ENCODE measurements around the gene NBPF4.
"Not testable (repeated sequence)": the region's sequence is repeated elsewhere in the genome, so short reads cannot be mapped to it uniquely, and the experiment has no call there.

The NBPF4 gene

DNA sequence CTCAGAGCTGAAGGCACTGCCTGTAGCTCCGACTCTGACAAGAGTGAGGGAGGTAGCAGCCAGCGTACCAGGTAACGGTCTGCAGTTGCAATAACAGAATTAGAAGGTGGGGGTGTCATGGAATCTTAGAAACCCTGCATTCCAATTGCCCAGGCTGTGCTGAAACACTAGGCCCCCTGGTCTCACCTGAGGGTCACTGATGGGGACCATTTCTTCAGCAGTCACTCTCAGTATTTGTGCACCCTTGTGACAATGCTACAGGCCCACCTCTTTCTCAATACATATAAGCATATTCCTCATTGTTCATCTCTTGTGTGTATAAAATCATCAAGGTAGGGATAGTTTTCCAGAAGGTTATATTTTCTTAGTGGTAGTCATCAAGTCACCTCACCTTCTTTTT lies at the start of gene NBPF4:
Gene NBPF4 (minus strand): TSS at position 101 of the 400 bp plus-strand sequence. CDS start 315 bp downstream, outside the sequence.
- not testable (repeated sequence) for H3K4me1 ChIP-seq; H3K27ac ChIP-seq; H2AFZ ChIP-seq; H3K9ac ChIP-seq; H3K4me2 ChIP-seq (ENCODE audit: low read length); H3K79me2 ChIP-seq; H3K36me3 ChIP-seq (ENCODE audit: control insufficient read depth, insufficient read depth, low read length); H3K27me3 ChIP-seq (ENCODE audit: control insufficient read depth, insufficient read depth, low read length); H3K9me3 ChIP-seq (ENCODE audit: control insufficient read depth, low read length); H3K4me3 ChIP-seq (ENCODE audit: low read depth, low read length)

DNA sequence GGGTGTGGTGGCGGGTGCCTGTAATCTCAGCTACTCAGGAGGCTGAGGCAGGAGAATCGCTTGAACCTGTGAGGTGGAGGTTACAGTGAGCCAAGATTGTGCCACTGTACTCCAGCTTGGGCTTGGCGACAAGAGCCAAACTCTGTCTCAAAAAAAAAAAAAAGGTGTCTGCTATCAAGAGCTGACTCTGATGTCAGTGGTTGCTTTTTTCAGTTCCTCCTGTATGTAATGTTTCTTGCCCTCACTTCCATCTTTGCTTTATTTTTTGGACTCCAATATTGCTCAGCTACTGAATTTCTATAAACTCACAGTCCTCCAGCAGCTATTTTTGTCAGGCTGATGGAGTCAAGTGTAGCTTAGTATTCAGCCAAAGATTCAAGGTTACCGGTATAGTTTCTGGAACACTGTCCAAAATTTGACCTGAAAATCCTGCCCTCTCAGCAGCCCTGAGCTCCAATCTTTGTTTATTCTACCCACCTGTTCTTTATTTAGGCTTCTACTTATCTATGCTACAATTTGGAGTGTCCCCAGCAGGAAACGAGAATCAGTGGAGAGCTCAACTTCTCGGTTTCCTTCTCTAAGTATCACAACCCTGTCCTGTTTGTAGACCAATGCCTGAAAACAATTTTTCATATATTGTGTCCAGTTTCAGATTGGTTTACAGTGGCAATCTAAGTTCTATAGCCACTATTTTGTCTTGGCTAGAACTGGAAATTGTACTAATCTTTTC lies 38.8 kb upstream of the NBPF4 start:
- not testable (repeated sequence) for H3K9me3 ChIP-seq (ENCODE audit: control insufficient read depth, low read length); H3K79me2 ChIP-seq; H3K27ac ChIP-seq; H3K36me3 ChIP-seq (ENCODE audit: control insufficient read depth, insufficient read depth, low read length); H3K4me2 ChIP-seq (ENCODE audit: low read length); H3K9ac ChIP-seq; H2AFZ ChIP-seq; H3K4me1 ChIP-seq; H3K4me3 ChIP-seq (ENCODE audit: low read depth, low read length); H3K27me3 ChIP-seq (ENCODE audit: control insufficient read depth, insufficient read depth, low read length)

- H3K36me3 ChIP-seq (ENCODE audit: control insufficient read depth, insufficient read depth, low read length); H3K4me2 ChIP-seq (ENCODE audit: low read length); H3K4me1 ChIP-seq; H3K4me3 ChIP-seq (ENCODE audit: low read depth, low read length); H3K79me2 ChIP-seq; H3K27ac ChIP-seq; H3K9me3 ChIP-seq (ENCODE audit: control insufficient read depth, low read length); H3K9ac ChIP-seq; H3K27me3 ChIP-seq (ENCODE audit: control insufficient read depth, insufficient read depth, low read length); H2AFZ ChIP-seq: not testable (repeated sequence)
Measured at GRCh38 chr1:108272485-108273327, 28.8 kb upstream of the NBPF4 start.

GRCh38 chr1:108267097-108267496 lies 23.2 kb upstream of the NBPF4 start:
- H2AFZ ChIP-seq; H3K4me2 ChIP-seq (ENCODE audit: low read length); H3K9ac ChIP-seq; H3K9me3 ChIP-seq (ENCODE audit: control insufficient read depth, low read length); H3K27me3 ChIP-seq (ENCODE audit: control insufficient read depth, insufficient read depth, low read length); H3K4me1 ChIP-seq; H3K27ac ChIP-seq; H3K4me3 ChIP-seq (ENCODE audit: low read depth, low read length); H3K36me3 ChIP-seq (ENCODE audit: control insufficient read depth, insufficient read depth, low read length); H3K79me2 ChIP-seq: not testable (repeated sequence)

DNA sequence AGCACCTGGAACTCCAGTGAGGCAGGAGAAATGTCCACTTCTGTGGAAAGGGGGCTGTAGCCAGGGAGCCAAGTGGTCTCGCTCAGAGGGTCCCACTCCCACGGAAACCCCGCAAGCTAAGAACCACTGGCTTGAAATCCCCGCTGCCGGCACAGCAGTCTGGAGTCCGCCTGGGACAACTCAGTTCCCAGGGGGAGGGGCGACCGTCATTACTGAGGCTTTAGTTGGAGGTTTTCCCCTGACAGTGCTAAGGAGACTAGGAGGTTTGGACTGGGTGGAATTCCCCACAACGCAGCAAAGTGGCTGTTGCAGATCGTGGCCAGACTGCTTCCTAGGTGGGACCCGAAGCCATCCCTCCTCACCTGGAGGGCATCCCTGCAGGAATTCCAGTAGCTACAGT lies 18.1 kb upstream of the NBPF4 start:
- H3K4me1 ChIP-seq: not testable (repeated sequence)

DNA sequence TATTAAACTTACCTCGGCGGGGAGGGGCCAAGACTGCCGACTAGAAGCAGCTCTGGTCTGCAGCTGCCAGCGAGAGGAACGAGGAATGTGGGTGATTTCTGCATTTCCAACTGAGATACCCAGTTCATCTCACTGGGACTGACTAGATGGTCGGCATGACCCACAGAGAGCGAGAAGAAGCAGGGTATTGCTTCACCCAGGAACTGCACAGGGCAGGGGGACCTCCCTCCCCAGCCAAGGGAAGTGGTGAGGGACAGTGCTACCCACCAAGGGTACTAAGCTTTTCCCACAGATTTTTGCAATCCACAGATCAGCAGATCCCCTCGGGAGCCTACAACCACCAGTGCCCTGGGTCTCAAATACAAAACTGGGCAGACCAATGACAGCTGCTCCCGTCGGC lies 17.6 kb upstream of the NBPF4 start:
- H3K79me2 ChIP-seq; H3K9ac ChIP-seq; H3K4me2 ChIP-seq (ENCODE audit: low read length); H3K27ac ChIP-seq; H2AFZ ChIP-seq; H3K4me3 ChIP-seq (ENCODE audit: low read depth, low read length); H3K27me3 ChIP-seq (ENCODE audit: control insufficient read depth, insufficient read depth, low read length); H3K4me1 ChIP-seq; H3K9me3 ChIP-seq (ENCODE audit: control insufficient read depth, low read length); H3K36me3 ChIP-seq (ENCODE audit: control insufficient read depth, insufficient read depth, low read length): not testable (repeated sequence)

More for the DNA sequence above, 18.1 kb upstream of the NBPF4 start:
- not testable (repeated sequence) for H3K27ac ChIP-seq; H3K27me3 ChIP-seq (ENCODE audit: control insufficient read depth, insufficient read depth, low read length); H3K9me3 ChIP-seq (ENCODE audit: control insufficient read depth, low read length); H3K79me2 ChIP-seq; H2AFZ ChIP-seq; H3K4me3 ChIP-seq (ENCODE audit: low read depth, low read length); H3K9ac ChIP-seq; H3K36me3 ChIP-seq (ENCODE audit: control insufficient read depth, insufficient read depth, low read length); H3K4me2 ChIP-seq (ENCODE audit: low read length)

DNA sequence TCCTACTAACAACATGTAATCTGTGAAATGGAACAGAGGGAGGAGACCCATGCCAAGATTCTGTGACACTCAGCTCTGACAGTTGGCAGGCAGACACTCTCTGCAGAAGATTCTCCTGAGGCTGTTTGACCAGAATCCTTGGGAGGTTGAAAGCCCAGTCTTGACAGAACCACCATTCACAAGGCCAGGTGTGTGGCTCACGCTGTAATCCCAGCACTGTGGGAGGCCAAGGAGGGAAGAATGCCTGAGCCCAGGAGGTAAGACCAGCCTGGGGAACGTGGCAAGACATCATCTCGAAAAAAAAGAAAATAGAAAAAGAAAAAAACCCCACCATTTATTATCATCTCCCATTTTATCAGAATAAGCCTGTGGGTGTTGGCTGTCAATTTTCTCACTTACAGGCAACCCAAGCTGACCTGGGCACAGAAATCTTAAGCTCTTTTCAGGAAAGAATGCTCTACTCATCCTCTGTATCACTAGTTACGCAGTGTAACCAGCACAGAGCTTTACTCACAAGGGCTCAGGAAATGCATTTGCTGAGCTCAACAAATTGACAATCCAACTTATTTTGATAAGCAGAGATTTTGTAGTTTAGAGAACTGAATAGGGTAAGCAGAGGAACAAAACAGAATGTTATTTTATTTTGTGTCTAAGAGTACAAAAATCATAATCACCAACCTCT lies 16.8 kb upstream of the NBPF4 start:
- not testable (repeated sequence) for H3K27me3 ChIP-seq (ENCODE audit: control insufficient read depth, insufficient read depth, low read length); H3K79me2 ChIP-seq; H3K4me1 ChIP-seq; H3K9me3 ChIP-seq (ENCODE audit: control insufficient read depth, low read length); H3K36me3 ChIP-seq (ENCODE audit: control insufficient read depth, insufficient read depth, low read length); H2AFZ ChIP-seq; H3K27ac ChIP-seq; H3K9ac ChIP-seq; H3K4me3 ChIP-seq (ENCODE audit: low read depth, low read length); H3K4me2 ChIP-seq (ENCODE audit: low read length)

DNA sequence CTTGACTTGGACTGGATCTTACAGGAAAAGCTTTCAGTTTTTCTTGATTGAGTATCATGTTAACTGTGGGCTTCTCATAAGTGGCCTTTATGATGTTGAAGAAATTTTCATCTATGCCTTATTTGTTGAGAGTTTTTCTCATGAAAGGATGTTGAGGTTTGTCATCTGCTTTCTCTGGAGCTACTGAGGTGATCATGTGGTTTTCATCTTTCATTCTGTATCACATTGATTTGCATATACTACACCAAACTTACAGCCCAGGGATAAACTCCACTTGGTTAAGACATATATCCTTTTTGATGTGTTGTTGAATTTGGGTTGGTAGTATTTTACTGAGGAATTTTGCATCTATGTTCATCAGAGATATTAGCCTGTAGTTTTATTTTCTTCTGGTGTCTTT lies 11.6 kb upstream of the NBPF4 start:
- H3K27me3 ChIP-seq (ENCODE audit: control insufficient read depth, insufficient read depth, low read length); H3K79me2 ChIP-seq; H3K9me3 ChIP-seq (ENCODE audit: control insufficient read depth, low read length); H3K9ac ChIP-seq; H3K4me2 ChIP-seq (ENCODE audit: low read length); H3K4me3 ChIP-seq (ENCODE audit: low read depth, low read length); H2AFZ ChIP-seq; H3K27ac ChIP-seq; H3K36me3 ChIP-seq (ENCODE audit: control insufficient read depth, insufficient read depth, low read length); H3K4me1 ChIP-seq: not testable (repeated sequence)

DNA sequence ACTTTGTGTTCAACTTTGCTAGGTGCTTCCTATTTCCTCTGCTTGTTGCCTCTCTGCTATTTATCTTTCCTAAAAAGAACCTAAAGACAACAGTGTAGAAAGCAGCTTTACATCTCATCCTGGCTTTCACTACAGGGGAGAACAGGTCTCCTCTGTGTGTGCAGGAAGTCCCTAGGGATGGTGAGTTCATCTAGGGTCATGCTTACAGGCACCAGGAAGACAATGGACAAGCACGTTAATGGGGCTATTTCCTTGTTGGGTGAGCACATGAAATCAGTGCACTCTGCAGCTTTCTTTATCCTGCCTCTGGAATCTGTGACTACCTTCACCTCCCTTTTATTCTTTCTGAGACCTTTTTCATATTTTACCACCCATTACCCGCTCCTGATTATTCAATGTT lies 4.5 kb downstream of the NBPF4 start:
- H3K9ac ChIP-seq; H3K4me3 ChIP-seq (ENCODE audit: low read depth, low read length); H2AFZ ChIP-seq; H3K36me3 ChIP-seq (ENCODE audit: control insufficient read depth, insufficient read depth, low read length); H3K79me2 ChIP-seq; H3K27ac ChIP-seq; H3K4me1 ChIP-seq; H3K27me3 ChIP-seq (ENCODE audit: control insufficient read depth, insufficient read depth, low read length); H3K9me3 ChIP-seq (ENCODE audit: control insufficient read depth, low read length); H3K4me2 ChIP-seq (ENCODE audit: low read length): not testable (repeated sequence)

DNA sequence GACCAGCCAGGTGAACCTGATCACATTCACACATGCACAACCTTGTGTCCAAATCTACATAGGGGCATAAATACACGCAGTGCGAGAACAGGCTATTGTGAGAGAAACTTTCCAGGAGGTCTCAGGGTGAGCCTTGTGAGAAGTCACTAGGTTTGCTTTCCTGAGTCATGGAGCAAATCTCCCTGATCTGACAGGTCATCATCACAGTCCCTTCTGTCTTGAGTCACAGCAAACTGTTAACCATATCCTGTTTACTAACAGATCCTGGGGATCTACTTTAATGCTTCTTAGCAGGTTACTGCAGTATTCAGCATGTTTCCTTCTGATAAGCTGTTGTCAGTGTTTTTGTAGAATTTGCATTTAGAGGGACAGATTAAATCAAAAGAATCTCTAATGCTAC lies 8.6 kb downstream of the NBPF4 start:
- not testable (repeated sequence) for H3K4me2 ChIP-seq (ENCODE audit: low read length); H3K27ac ChIP-seq; H3K4me3 ChIP-seq (ENCODE audit: low read depth, low read length); H3K79me2 ChIP-seq; H2AFZ ChIP-seq; H3K36me3 ChIP-seq (ENCODE audit: control insufficient read depth, insufficient read depth, low read length); H3K9ac ChIP-seq; H3K9me3 ChIP-seq (ENCODE audit: control insufficient read depth, low read length); H3K4me1 ChIP-seq; H3K27me3 ChIP-seq (ENCODE audit: control insufficient read depth, insufficient read depth, low read length)

DNA sequence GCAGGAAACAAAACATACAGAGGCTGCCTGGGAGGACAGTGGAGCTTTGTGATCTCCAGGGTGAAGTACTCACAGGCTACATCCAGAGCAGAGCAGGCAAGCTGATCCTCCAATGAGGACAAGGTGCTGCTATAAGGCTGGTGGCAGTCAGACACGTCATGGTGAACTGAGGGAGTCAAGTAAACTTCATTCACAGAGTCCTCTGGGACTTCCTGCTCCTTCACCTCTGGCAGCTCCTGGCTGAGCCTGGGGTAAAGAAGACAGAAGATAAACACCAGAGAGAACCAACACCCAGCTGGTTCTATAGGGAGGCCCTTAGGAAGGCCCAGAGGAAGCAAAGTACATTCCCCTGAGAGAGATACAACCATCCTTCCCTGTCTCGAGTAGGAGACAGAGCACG lies 11.7 kb downstream of the NBPF4 start:
- H3K9ac ChIP-seq; H3K36me3 ChIP-seq (ENCODE audit: control insufficient read depth, insufficient read depth, low read length): not testable (repeated sequence)

More for the DNA sequence above, 11.7 kb downstream of the NBPF4 start:
- H3K9me3 ChIP-seq (ENCODE audit: control insufficient read depth, low read length); H3K27ac ChIP-seq; H3K27me3 ChIP-seq (ENCODE audit: control insufficient read depth, insufficient read depth, low read length); H3K4me1 ChIP-seq; H2AFZ ChIP-seq; H3K79me2 ChIP-seq; H3K4me2 ChIP-seq (ENCODE audit: low read length); H3K4me3 ChIP-seq (ENCODE audit: low read depth, low read length): not testable (repeated sequence)
